Measurements from ENCODE around the gene RNF223.

Gene RNF223

DNA sequence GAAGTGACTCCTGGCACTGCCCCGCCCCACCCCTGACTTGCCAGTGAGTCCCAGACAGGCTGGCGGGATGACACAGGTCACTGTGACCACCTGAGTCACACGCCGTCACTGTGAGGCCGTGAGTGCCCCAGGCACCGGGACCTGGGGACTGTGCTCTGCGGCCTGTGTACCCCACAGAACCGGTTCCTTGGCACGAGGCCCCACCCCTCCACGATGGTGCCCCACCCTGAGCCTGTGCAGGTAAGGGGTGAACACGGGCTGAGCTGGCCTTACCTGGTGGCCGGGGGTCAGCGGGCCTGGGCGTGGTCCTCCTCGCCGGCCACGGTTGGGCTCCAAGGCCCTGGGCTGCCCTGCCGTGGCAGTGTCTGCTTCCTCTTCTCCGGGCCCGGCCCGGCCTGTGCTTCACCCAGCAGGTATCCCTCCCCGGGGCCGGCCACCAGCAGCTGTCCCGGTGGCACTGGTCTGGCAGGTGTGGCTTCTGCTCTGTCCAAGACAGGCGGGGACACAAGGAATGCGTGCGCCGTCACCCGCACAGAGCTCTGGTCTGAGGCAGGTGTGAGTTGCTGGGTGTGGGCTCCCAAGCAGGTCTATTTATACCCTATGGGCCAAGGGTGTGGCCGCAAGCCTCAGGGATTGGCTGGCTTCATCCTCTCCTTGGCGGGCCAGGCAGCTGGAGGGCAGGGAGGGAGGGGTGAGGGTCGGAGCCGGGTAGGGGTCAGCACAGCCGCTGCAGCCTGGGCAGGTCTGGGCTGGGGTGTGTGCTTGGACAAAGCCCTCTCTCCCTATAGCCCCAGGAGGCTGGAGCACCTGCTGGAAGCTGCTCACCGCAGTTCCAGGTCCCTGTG lies at the start of gene RNF223:
TSS of gene RNF223 (minus strand) at position 564 of the 845 bp plus-strand sequence. CDS start 1,740 bp downstream, outside the sequence.
- no peak for DNase-seq

DNA sequence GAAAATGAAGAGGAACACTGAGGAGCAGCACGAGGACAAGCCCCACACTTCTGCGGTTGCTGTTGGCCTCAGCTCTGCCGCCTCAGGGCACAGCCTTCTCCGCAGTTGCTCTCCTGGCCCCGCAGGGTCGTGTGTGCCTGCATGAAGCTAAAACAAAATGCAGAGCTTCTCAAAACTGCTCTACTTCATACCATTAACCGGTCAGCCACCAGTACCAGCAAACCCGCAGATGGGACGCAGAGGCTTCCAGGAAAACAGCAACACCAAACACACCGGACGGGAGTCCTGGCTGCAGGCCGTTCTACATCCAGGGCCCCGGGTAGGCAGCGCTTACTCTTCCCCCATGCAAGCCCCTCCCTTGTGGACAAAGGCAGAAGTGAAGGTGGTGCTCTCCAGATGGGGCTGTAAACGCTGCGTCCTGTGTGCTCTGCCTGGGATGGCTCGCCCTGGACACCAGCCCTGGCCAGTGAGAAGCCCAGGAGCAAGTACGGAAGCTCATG lies 48.9 kb upstream of the RNF223 start:
- peak; percentile 9 for DNase-seq

- DNase-seq = peak; percentile 73
Measured at GRCh38 chr1:1122078-1122811, 48.1 kb upstream of the RNF223 start.

DNA sequence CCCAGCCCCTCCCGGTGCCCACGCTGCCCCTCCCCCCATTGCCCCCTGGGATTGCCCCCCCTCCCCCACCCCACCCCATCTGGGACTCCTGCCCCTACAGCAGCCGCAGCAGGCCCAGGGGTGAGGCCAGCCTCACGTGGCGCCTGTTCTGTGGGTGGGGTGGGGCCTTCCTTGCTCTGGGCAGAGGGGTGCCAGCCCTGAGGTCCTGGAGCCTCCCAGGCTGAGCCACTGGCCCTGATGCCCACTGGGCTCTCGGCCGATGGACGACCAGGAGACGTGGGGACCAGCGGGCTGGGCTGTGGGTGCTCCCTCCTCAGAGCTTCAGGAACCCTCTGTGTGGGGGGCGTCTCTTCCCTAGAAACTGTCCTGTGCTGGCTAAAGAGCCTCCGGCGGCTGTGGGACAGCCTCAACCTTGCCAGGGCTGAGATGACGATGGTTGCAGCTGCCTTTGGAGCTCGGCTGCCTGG lies 47.5 kb upstream of the RNF223 start:
- DNase-seq = no peak

GRCh38 chr1:1120866-1121591 lies 46.9 kb upstream of the RNF223 start:
- no peak for DNase-seq

DNA sequence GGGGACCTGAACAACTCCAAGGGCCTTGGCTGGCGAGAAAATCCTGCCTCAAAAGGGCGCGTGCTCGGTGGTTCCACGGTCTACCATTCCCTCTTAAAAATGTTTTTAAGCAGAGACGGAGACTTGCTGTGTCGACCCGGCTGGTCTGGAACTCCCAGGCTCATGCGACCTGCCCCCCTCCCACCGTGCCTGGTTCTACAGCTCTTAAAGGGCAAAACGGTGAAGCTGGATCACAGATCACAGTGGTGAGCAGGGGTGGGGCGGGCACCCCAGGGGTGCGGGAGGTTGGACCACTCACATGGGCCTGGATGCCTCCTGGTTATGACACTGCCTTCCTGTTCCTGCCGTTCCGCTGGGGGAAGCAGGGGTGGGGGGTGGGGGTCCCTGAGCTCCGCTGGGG lies 46.0 kb upstream of the RNF223 start:
- DNase-seq = no peak

GRCh38 chr1:1119272-1119890 lies 45.3 kb upstream of the RNF223 start:
- no peak for DNase-seq

- DNase-seq = no peak
Measured at GRCh38 chr1:1118876-1119220, 44.7 kb upstream of the RNF223 start.

DNA sequence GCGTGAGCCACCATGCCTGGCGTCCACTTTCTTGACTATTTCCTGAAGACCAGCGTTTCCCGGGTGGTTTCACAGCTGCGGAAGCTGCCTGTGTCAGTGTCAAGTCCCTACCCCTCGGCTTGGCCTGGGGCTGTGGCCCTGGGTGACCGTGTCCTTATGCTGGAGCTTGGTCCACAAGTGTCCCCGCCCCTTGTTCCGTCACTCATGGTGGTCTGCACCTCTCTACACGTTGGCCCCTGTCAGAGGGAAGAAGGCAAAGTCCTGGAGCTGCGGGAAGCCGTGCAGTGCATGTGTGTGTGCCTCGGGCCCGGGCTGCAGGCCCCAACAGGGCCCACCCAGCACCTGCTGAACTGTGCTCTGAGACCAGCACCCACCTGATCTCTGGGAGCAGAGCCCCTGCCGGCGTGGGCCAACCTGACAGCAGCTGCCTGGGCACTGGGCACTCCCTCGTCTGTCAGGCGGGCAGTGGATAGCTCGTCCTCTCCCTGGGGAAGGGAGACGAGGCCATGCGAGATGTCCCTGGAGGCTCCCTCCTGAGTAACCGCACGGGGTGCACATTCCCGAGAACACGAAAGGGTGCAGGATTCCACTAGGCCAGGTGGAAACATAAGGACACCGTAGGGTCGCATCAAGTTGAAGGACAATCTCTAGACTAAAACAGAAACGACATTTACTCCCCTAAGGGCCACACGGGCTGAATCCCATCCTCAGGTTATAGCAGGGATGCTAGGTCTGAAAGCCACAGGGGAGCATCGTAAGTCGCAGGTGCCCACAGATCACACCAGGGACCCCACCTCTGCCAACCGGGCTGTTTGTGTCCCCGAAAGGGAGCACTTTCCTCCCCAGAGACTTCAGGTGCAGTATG lies 44.1 kb upstream of the RNF223 start:
- DNase-seq = no peak

DNA sequence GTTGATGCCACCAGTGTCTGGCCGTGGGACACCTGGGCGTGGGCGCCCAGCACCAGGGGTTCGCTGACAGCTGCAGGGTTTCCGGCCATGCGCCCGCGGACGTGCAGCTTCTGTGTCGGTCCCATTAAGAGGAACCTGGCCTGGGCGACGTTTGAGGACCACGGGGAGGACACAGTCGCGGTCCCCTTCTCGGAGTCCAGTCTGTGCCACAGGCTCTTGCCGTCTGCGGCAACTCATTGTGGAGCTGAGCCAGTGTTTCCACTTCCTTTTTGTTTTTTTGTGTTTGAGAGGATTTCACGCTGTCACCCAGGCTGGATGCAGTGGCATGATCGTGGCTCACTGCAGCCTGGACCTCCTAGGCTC lies 43.3 kb upstream of the RNF223 start:
- DNase-seq = no peak

GRCh38 chr1:1116701-1117468 lies 42.8 kb upstream of the RNF223 start:
- DNase-seq = no peak

DNA sequence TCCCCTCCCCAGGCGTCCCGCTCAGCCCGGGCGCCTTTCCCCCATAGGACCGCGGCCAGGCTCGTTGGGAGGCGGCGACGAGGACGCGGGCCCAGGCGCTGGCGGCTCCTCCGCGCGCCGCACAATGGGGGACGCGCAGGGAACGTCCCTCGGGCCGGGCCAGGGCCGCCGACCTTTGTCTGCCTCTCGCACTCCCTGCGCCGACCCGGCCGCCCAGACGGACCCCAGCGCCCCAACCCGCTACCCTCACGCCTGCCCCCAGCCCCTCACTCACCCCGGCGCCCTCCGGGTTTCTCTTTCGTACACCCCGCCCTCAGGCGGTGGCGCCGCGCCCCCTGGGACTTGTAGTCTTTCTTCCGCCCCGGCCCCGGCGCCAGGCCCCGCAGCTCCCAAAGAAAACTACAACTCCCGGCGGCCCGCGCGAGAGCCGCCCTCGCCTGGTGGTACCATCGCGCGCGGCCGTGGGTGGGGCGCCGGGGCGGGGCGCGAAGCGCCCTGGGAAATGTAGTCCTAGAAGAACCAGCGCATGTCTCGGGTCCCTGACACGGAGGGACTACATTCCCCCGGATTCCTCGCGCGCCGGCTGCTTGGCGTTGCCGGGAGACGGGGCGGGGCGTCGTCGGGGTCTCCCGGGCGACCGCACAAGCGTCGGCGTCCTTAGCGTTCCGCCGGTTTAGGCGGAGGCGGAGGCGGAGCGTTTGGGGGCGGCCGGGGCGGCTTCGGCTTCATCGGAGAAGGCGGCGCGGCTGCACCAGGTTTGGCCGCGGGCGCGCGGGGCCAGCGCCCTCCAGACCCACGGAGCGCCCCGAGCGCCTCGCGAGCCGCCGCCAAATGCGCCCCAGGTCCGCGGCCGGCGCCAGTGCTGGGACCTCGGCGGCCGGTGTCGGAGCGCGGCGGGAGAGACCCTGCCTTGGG lies 41.9 kb upstream of the RNF223 start, which contains the start of gene C1orf159:
TSS of gene C1orf159 (minus strand) at position 304 of the 915 bp plus-strand sequence. CDS start 24,546 bp downstream, outside the sequence.
- peak; percentile 99 for DNase-seq

DNA sequence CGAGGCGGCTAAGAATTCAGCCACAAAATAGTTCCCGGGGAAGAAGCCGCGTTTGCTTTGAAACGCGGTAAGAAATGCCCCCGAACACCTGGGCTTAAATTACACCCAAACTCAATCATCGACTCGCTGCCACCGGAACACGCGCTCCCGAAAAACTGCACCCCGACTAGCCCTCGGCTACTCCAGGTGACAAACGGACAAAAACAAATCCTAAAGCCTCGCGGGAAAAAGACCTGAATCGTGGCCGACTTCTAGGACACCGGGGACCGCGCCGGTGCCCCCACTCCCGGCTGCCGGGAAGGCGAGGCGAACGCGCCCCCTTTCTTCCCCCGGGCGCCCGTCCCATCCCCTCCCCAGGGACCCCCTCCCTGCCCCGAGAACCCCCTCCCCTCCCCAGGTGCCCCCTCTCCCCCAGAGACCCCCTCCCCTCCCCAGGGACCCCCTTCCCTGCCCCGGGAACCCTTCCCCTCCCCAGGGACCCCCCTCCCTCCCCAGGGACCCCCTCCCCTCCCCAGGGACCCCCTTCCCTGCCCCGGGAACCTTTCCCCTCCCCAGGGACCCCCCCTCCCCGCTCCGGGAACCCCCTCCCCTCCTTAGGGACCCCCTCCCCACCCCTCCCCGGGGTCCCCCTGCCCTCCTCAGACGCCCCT lies 41.2 kb upstream of the RNF223 start:
- DNase-seq = no peak

GRCh38 chr1:1114431-1114830 lies 40.3 kb upstream of the RNF223 start:
- DNase-seq = no peak

- no peak for DNase-seq
Measured at GRCh38 chr1:1112237-1112985, 38.3 kb upstream of the RNF223 start.

- no peak for DNase-seq
Measured at GRCh38 chr1:1111516-1112236, 37.6 kb upstream of the RNF223 start.

DNA sequence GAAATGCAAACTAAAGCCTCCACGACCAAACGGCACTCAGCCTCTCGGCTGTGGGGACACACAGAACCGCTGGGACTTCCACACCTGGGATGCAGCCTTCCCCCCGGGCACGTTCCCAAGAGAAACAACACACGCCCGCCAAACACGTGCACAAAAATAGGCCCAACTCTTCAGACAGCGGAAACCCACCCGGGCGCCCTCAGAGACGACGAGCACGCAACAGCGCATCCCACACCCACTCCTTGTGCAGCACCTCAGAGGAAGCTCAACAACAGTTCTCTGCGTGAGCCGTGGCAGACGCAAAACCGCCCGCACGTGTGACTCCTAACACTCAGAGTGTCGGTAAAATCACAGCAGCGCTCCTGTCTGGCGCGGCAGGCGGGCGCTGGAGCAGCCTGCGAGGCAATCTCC lies 36.5 kb upstream of the RNF223 start:
- DNase-seq = no peak

DNA sequence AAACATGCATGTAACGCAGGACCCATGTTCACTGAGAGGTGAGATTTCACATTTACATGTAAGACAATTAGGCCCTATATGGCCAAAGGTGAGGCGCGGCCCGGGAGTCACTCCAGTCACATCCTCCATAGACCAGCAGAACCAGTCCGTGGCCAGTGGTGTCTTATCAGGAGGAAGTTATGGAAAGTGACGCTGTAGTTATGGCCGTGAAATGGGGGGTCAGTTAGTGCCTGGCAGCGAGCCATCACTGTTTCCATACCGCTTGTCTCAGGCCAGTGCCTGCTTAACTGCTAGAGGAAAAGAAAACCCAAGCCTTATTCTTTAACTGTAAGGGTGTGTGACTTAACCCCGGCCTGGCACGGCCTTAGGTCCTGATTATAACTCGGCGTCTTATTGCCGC lies 35.6 kb upstream of the RNF223 start:
- no peak for DNase-seq
